Keratinocyte (primary cell): ENCODE data around the gene DMRTB1. TPM values are rescaled to one million over a fixed set of nuclear protein-coding genes. Genes with fewer than 3 reads are reported as not detected.

Experiments used
- DNase-seq: peaks from one replicate; pipeline ENCODE4 v3.0.0-alpha.2; 2011; ENCODE audit warnings: low read depth, missing footprints, low spot score
- FAIRE-seq: peaks from 2 replicates; lab custom pipeline; 2011; peaks lifted over from hg19 to GRCh38; lab: Jason Lieb, UNC
- H2AFZ ChIP-seq: 2 replicates; pipeline ENCODE4 v1.6.0; 2012; ENCODE audit warnings: low read length, control low read depth, inconsistent platforms; ENCODE audit not compliant: control insufficient read depth
- H3K27ac ChIP-seq: 2 replicates; pipeline ENCODE4 v1.5.1; 2011; ENCODE audit warnings: low read length; ENCODE audit not compliant: control insufficient read depth, insufficient read depth
- H3K27me3 ChIP-seq: 3 replicates; pipeline ENCODE4 v1.6.0; 2011; ENCODE audit warnings: low read length; ENCODE audit not compliant: control insufficient read depth, insufficient read depth; ENCODE audit errors: extremely low read depth
- H3K36me3 ChIP-seq, 2 experiments: 2 replicates in 1 of 2; 3 replicates in 1 of 2; pipeline ENCODE4 v1.5.1; 2011; ENCODE audit warnings: low read length in 2 of 2, mild to moderate bottlenecking in 1 of 2; ENCODE audit not compliant: control insufficient read depth in 2 of 2, insufficient read depth in 2 of 2; ENCODE audit errors: extremely low read depth in 1 of 2
- H3K4me1 ChIP-seq: 3 replicates; pipeline ENCODE4 v1.5.1; 2011; ENCODE audit warnings: low read length; ENCODE audit not compliant: control insufficient read depth, insufficient read depth; ENCODE audit errors: extremely low read depth
- H3K4me2 ChIP-seq: 3 replicates; pipeline ENCODE4 v1.6.0; 2011; ENCODE audit warnings: low read depth, low read length; ENCODE audit not compliant: control insufficient read depth, insufficient read depth; ENCODE audit errors: extremely low read depth
- H3K4me3 ChIP-seq, 3 experiments: fragments of 200-600 bp in 1 of 3; sonication (generic) in 1 of 3; 2 replicates in 2 of 3; 3 replicates in 1 of 3; pipeline ENCODE4 v1.5.1; 2011 to 2016; ENCODE audit warnings: low read length in 3 of 3, mild to moderate bottlenecking in 3 of 3, control low read depth in 2 of 3, inconsistent platforms in 1 of 3, low read depth in 1 of 3, mixed read lengths in 1 of 3, mixed run types in 1 of 3, moderate library complexity in 1 of 3; ENCODE audit not compliant: control insufficient read depth in 2 of 3, insufficient read depth in 2 of 3; ENCODE audit errors: extremely low read depth in 1 of 3
- H3K79me2 ChIP-seq: 2 replicates; pipeline ENCODE4 v1.6.0; 2012; ENCODE audit warnings: low read length; ENCODE audit not compliant: control insufficient read depth, insufficient read depth
- H3K9ac ChIP-seq: 3 replicates; pipeline ENCODE4 v1.6.0; 2011; ENCODE audit warnings: low read length; ENCODE audit not compliant: control insufficient read depth, insufficient read depth; ENCODE audit errors: extremely low read depth
- H3K9me1 ChIP-seq: 3 replicates; pipeline ENCODE4 v1.6.0; 2011; ENCODE audit warnings: low read length; ENCODE audit not compliant: control insufficient read depth, insufficient read depth; ENCODE audit errors: extremely low read depth
- H3K9me3 ChIP-seq: 2 replicates; pipeline ENCODE4 v1.5.1; 2012; ENCODE audit warnings: low read depth, low read length; ENCODE audit not compliant: control insufficient read depth
- H4K20me1 ChIP-seq: 3 replicates; pipeline ENCODE4 v1.6.0; 2011; ENCODE audit warnings: low read length; ENCODE audit not compliant: control insufficient read depth, insufficient read depth; ENCODE audit errors: extremely low read depth
- CTCF ChIP-seq, 3 experiments: IDR thresholded peaks in 1 of 3; conservative IDR thresholded peaks in 1 of 3; optimal IDR thresholded peaks in 1 of 3; 2 replicates in 2 of 3; 3 replicates in 1 of 3; pipeline versions ENCODE3 to v1.5.1; 2011; ENCODE audit warnings: low read length in 3 of 3, mild to moderate bottlenecking in 3 of 3, moderate library complexity in 2 of 3, control low read depth in 1 of 3, inconsistent platforms in 1 of 3; ENCODE audit not compliant: insufficient read depth in 2 of 3; ENCODE audit errors: extremely low read depth in 1 of 3
- EZH2 ChIP-seq: IDR thresholded peaks from one replicate; pipeline ENCODE4 v1.6.1; 2012; ENCODE audit warnings: inconsistent platforms, mild to moderate bottlenecking, low read length, moderate library complexity
- dilution Hi-C: fragments of 300-500 bp; cut with MboI; formaldehyde crosslinking; loops from one replicate; pipeline ENCODE4 v1.7.0; 2020; ENCODE audit warnings: low sequenced_read_pairs; ENCODE audit not compliant: extremely low pct_ligation_motif_present
- polyA plus RNA-seq, 5 experiments: library from polyadenylated mRNA; depleted of rRNA in 3 of 5; stranded (reverse) in 3 of 5; stranded (forward) in 1 of 5; unstranded in 1 of 5; fragments of >200 nt; gene quantifications; 1 replicate in 1 of 5; 2 replicates in 3 of 5; 3 replicates in 1 of 5; pipeline versions ENCODE4 v1.2.1 to v1.2.3, GENCODE V29; 2011 to 2012; ENCODE audit warnings: missing spikeins in 2 of 5, low read depth in 1 of 5, low replicate concordance in 1 of 5

The DMRTB1 gene
- polyA plus RNA-seq, 1 donor (not counting 4 experiments of a cell fraction or from before 2014, with no cell fraction given), result not detected

GRCh38 chr1:53462193-53462592 lies 3.0 kb downstream of the DMRTB1 start:
- dilution Hi-C loops, result no loop called here
- H4K20me1 ChIP-seq, result no peaks in the 10 kb centered on the region
- DNase-seq, result no peak

GRCh38 chr1:53462769-53463501 lies 3.7 kb downstream of the DMRTB1 start:
- H3K4me1 ChIP-seq, result no peaks in the 10 kb centered on the region
- H3K27me3 ChIP-seq, result peaks cover 4% of the 10 kb centered on the region
- H3K4me3 ChIP-seq, result no peak overlapping the region
- no peaks in the 10 kb centered on the region for H3K9me3 ChIP-seq
- no peaks in the 10 kb centered on the region for H3K36me3 ChIP-seq
- TF ChIP-seq CTCF (optimal IDR thresholded peaks at IDR 0.05 in 1 of 3, IDR thresholded peaks at IDR 0.05 in 1 of 3, conservative IDR thresholded peaks at IDR 0.05 in 1 of 3; ENCODE audit: extremely low read depth in 1 of 3, insufficient read depth in 2 of 3, low read length in 3 of 3) (no peak), EZH2 (no peak)
- H3K9me1 ChIP-seq, result no peaks in the 10 kb centered on the region
- H3K79me2 ChIP-seq, result no peaks in the 10 kb centered on the region
- H3K27ac ChIP-seq, result no peak overlapping the region
- no peak overlapping the region for H3K4me2 ChIP-seq
- H4K20me1 ChIP-seq, result no peaks in the 10 kb centered on the region
- no peak for FAIRE-seq
- H3K9ac ChIP-seq, result no peak overlapping the region
- H2AFZ ChIP-seq, result no peak overlapping the region
- dilution Hi-C loops, result no loop called here
- DNase-seq, result no peak

More at GRCh38 chr1:53462193-53462592, 3.0 kb downstream of the DMRTB1 start:
- TF ChIP-seq CTCF (optimal IDR thresholded peaks at IDR 0.05 in 1 of 3, IDR thresholded peaks at IDR 0.05 in 1 of 3, conservative IDR thresholded peaks at IDR 0.05 in 1 of 3; ENCODE audit: extremely low read depth in 1 of 3, insufficient read depth in 2 of 3, low read length in 3 of 3), result no peak
- TF ChIP-seq EZH2, result no peak
- H3K9me1 ChIP-seq, result no peaks in the 10 kb centered on the region
- no peak for FAIRE-seq
- H3K36me3 ChIP-seq, result no peaks in the 10 kb centered on the region
- H3K79me2 ChIP-seq, result no peaks in the 10 kb centered on the region
- H3K9me3 ChIP-seq, result no peaks in the 10 kb centered on the region
- H3K27ac ChIP-seq, result no peak overlapping the region
- no peak overlapping the region for H3K4me3 ChIP-seq
- H2AFZ ChIP-seq, result no peak overlapping the region
- H3K9ac ChIP-seq, result no peak overlapping the region
- H3K4me1 ChIP-seq, result no peaks in the 10 kb centered on the region
- H3K27me3 ChIP-seq, result peaks cover 4% of the 10 kb centered on the region
- H3K4me2 ChIP-seq, result no peak overlapping the region
